GM12878 (cell line): ENCODE measurements around the gene FOXRED2. TPM values are rescaled to one million over a fixed set of nuclear protein-coding genes. Genes with fewer than 3 reads are reported as not detected.

Source experiments
- BCL11A ChIP-seq: IDR thresholded peaks from 2 replicates; pipeline ENCODE4 v1.6.1; 2011; ENCODE audit warnings: low read depth, low read length
- BRCA1 ChIP-seq: IDR thresholded peaks from 2 replicates; pipeline ENCODE4 v1.6.1; 2011; ENCODE audit warnings: low read depth, low read length, improper control_type of control experiment
- CHD2 ChIP-seq: IDR thresholded peaks from 2 replicates; pipeline ENCODE4 v1.6.1; 2011; ENCODE audit warnings: low read depth, low read length, improper control_type of control experiment, borderline replicate concordance
- CREB1 ChIP-seq: IDR thresholded peaks from 2 replicates; pipeline ENCODE4 v1.6.1; 2012; ENCODE audit warnings: low read depth, mild to moderate bottlenecking, inconsistent platforms
- JUNB ChIP-seq: IDR thresholded peaks from 2 replicates; pipeline ENCODE4 v1.6.1; 2016; ENCODE audit warnings: antibody characterized with exemption, mild to moderate bottlenecking
- KLF5 ChIP-seq: fragments of 450-650 bp; IDR thresholded peaks from 2 replicates; pipeline ENCODE4 v1.6.1; 2014; ENCODE audit warnings: mild to moderate bottlenecking; ENCODE audit not compliant: partially characterized antibody
- MEF2B ChIP-seq: fragments of 450-650 bp; IDR thresholded peaks from 2 replicates; pipeline ENCODE4 v1.6.1; 2018; ENCODE audit warnings: mild to moderate bottlenecking, moderate library complexity; ENCODE audit not compliant: partially characterized antibody, poor library complexity, severe bottlenecking
- MTA3 ChIP-seq: IDR thresholded peaks from 2 replicates; pipeline ENCODE4 v1.6.1; 2012; ENCODE audit warnings: low read length, inconsistent platforms, borderline replicate concordance
- MYB ChIP-seq: fragments of 150-350 bp; IDR thresholded peaks from 2 replicates; pipeline ENCODE4 v1.6.1; 2014; ENCODE audit warnings: mild to moderate bottlenecking, low read depth, low read length, borderline replicate concordance
- MYC ChIP-seq: IDR thresholded peaks from 2 replicates; pipeline ENCODE4 v1.6.1; 2011; ENCODE audit warnings: mild to moderate bottlenecking, low read length, moderate library complexity, inconsistent platforms; ENCODE audit not compliant: insufficient read depth, insufficient replicate concordance, insufficient read length, severe bottlenecking
- PAX5 ChIP-seq: IDR thresholded peaks from 2 replicates; pipeline ENCODE4 v1.6.1; 2011; ENCODE audit warnings: low read depth, low read length, borderline replicate concordance
- SMC3 ChIP-seq: IDR thresholded peaks from 2 replicates; pipeline ENCODE4 v1.6.1; 2011; ENCODE audit warnings: low read length, improper control_type of control experiment, borderline replicate concordance
- SPI1 ChIP-seq: IDR thresholded peaks from 2 replicates; pipeline ENCODE4 v1.6.1; 2011; ENCODE audit warnings: low read depth, mild to moderate bottlenecking, low read length, moderate library complexity, borderline replicate concordance; ENCODE audit not compliant: insufficient read depth
- SRF ChIP-seq, 2 experiments: IDR thresholded peaks; 2 replicates each; pipeline ENCODE4 v1.6.1; 2011; ENCODE audit warnings: low read depth in 2 of 2, low read length in 2 of 2, mild to moderate bottlenecking in 1 of 2, moderate library complexity in 1 of 2
- TCF7 ChIP-seq: IDR thresholded peaks from 2 replicates; pipeline ENCODE4 v1.6.1; 2014; ENCODE audit warnings: antibody characterized with exemption, borderline replicate concordance
- ZBTB33 ChIP-seq: fragments of 450-650 bp; IDR thresholded peaks from 2 replicates; pipeline ENCODE4 v1.6.1; 2017; ENCODE audit warnings: mild to moderate bottlenecking
- ZNF592 ChIP-seq: fragments of 450-650 bp; IDR thresholded peaks from 2 replicates; pipeline ENCODE4 v1.6.1; 2017; ENCODE audit warnings: mild to moderate bottlenecking, moderate library complexity
- ZSCAN29 ChIP-seq: fragments of 450-650 bp; IDR thresholded peaks from 2 replicates; pipeline ENCODE4 v1.6.1; 2017; ENCODE audit warnings: mild to moderate bottlenecking, moderate library complexity
- polyA plus RNA-seq, 11 experiments: library from polyadenylated mRNA; depleted of rRNA in 4 of 11; unstranded in 6 of 11; stranded (reverse) in 5 of 11; fragments of >200 nt; fragmentation: Nextera tagmentation in 4 of 11; fragmentation: Illumina TruSeq in 1 of 11; extraction: Ambion mirVana in 4 of 11; extraction: Trizol in 1 of 11; gene quantifications; 1 replicate in 1 of 11; 2 replicates in 10 of 11; pipeline versions ENCODE4 v1.2.1 to v1.2.3, GENCODE V29; 2011 to 2016; ENCODE audit warnings: inconsistent platforms in 2 of 11, missing spikeins in 2 of 11, low read depth in 1 of 11
- total RNA-seq, 4 experiments: library from RNA; depleted of rRNA in 3 of 4; stranded (reverse); fragments of >200 nt in 3 of 4; fragmentation: Illumina TruSeq in 1 of 4; extraction: Trizol in 1 of 4; gene quantifications; 2 replicates each; pipeline versions ENCODE4 v1.2.1 to v1.2.3, GENCODE V29; 2013 to 2021
- TF ChIP-seq, protein P1 (sequence below): fragments of 450-650 bp; formaldehyde crosslinking; IDR thresholded peaks from 2 replicates; pipeline ENCODE4 v1.5.0; 2022; ENCODE audit warnings: mild to moderate bottlenecking, missing genetic modification characterization

The FOXRED2 gene
- total and polyA plus RNA-seq, 10 of the 15 experiments (the other 5 are each of a cell fraction or from before 2014, with no cell fraction given), result 1.8 to 28.8 (median 7.6) TPM

DNA sequence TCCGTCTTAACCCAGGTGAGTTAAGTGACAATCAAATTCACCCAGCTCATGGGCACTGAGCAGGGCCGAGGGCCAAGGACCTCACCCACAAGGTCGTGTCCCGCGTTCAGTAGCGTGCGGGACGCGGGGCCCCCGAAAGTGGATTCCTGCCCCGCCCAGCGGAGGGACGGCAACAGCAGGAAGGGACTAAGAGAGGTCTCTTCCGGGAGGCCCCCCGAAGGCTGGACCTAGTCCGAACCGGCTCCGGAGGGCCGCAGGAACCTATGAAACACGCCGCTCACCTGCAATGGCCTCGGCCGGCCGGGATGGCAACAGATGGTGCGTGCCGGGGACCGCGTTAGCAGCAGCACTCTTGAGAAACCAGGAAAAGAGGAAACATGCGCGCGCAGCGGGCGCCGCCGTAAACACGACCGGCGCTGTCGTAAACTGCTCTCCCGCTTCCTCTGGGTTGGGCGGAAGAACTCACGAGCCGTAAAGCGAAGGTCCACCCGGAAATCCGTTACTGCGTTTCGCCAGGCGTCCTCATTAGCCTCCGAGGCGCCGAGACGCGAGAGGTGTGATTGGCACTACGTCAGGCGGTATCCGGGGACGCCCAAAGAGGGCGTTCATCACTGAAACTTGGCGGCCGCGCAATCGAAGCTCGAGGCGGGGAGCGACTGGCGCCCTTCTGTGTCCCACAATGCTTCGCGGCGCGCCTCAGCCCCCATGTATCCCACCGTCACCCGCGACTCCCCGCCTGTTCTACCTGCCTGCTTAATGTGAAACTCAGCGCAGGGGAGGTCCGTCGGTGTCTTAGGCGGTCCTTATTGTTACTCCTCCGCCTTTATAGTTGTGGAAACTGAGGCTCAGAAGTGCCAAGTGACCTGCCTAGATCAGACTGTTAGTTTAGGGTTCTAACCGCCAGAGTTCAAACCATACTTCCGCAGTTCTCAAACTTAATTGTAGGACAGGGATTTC lies 22.2 kb upstream of the FOXRED2 start, which contains the start of gene EIF3D (continued):
- TF ChIP-seq, protein P1, sequence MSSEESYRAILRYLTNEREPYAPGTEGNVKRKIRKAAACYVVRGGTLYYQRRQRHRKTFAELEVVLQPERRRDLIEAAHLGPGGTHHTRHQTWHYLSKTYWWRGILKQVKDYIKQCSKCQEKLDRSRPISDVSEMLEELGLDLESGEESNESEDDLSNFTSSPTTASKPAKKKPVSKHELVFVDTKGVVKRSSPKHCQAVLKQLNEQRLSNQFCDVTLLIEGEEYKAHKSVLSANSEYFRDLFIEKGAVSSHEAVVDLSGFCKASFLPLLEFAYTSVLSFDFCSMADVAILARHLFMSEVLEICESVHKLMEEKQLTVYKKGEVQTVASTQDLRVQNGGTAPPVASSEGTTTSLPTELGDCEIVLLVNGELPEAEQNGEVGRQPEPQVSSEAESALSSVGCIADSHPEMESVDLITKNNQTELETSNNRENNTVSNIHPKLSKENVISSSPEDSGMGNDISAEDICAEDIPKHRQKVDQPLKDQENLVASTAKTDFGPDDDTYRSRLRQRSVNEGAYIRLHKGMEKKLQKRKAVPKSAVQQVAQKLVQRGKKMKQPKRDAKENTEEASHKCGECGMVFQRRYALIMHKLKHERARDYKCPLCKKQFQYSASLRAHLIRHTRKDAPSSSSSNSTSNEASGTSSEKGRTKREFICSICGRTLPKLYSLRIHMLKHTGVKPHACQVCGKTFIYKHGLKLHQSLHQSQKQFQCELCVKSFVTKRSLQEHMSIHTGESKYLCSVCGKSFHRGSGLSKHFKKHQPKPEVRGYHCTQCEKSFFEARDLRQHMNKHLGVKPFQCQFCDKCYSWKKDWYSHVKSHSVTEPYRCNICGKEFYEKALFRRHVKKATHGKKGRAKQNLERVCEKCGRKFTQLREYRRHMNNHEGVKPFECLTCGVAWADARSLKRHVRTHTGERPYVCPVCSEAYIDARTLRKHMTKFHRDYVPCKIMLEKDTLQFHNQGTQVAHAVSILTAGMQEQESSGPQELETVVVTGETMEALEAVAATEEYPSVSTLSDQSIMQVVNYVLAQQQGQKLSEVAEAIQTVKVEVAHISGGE (CRISPR knock-in tag), result peak; percentile 80
- peak; percentile 47; the same call in 1 of the 2 replicates for TF ChIP-seq TCF7
- no peak for TF ChIP-seq ZSCAN29
- peak; percentile 81 for TF ChIP-seq CHD2
- TF ChIP-seq CREB1, result peak; percentile 90
- TF ChIP-seq MEF2B, result no peak
- TF ChIP-seq ZBTB33, result 0 out of 2 replicates have a peak, but pooled peaks have one; percentile 13
- peak; percentile 70 for TF ChIP-seq SPI1
- TF ChIP-seq BCL11A, result no peak
- no peak for TF ChIP-seq JUNB
- no peak for TF ChIP-seq PAX5
- peak; percentile 18; the same call in 1 of the 2 replicates for TF ChIP-seq MTA3
- peak; percentile 45; the same call in 1 of the 2 replicates for TF ChIP-seq MYB
- no peak for TF ChIP-seq BRCA1
- TF ChIP-seq SRF (IDR thresholded peaks at IDR 0.05; ENCODE audit: low read depth in 2 of 2, low read length in 2 of 2), result peak; percentile 83 to 84
- peak; percentile 79 for TF ChIP-seq KLF5
- no peak for TF ChIP-seq SMC3
- peak; percentile 91 for TF ChIP-seq MYC
- TF ChIP-seq ZNF592, result no peak
